Measurements from ENCODE around the gene STRBP.

STRBP gene

DNA sequence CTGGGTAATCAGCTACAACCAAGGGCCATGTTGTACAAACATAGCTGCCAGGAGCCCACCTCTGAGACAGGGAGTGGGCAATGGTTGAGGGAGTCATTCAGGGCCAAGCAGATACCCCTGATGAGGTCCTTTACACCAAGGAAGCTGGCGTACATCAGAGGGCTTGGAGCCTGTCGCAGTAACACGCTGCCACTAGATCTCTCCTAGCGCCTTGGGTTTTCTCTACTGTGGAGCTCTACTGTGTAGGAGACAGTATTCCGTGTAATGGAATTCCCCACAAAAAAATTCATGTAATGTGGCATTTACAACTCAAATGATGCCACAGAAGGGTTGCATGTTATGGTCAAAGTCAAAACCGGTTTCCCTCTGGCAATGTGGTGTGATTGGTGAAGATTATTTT is 46.2 kb upstream of the STRBP start:
- TF ChIP-seq EZH2 (IDR thresholded peaks at IDR 0.05; ENCODE audit: borderline replicate concordance, low read depth, low read length, severe bottlenecking), result no peak
- no peak for TF ChIP-seq CTCF (IDR thresholded peaks at IDR 0.05; ENCODE audit: borderline replicate concordance, extremely low read depth, low read length, poor library complexity, severe bottlenecking)
- H4K20me1 ChIP-seq (ENCODE audit: insufficient read depth, low read length), result no peaks in the 10 kb centered on the region
- H3K27ac ChIP-seq (ENCODE audit: low read length), result no peak overlapping the region
- no peak overlapping the region for H3K4me3 ChIP-seq (ENCODE audit: low read depth in 1 of 2, low read length in 2 of 2)
- peaks cover 3% of the 10 kb centered on the region for H3K27me3 ChIP-seq (ENCODE audit: insufficient read depth, low read length, poor library complexity)
- DNase-seq, result no peak
- no peaks in the 10 kb centered on the region for H3K79me2 ChIP-seq (ENCODE audit: insufficient read depth, low read length)
- no peaks in the 10 kb centered on the region for H3K9me3 ChIP-seq (ENCODE audit: insufficient read depth, low read length, severe bottlenecking)
- no peaks in the 10 kb centered on the region for H3K36me3 ChIP-seq (ENCODE audit: insufficient read depth, low read length)
- H2AFZ ChIP-seq (ENCODE audit: low read depth, low read length), result no peak overlapping the region
- no peak overlapping the region for H3K9ac ChIP-seq (ENCODE audit: low read depth, low read length)
- ATAC-seq (ENCODE audit: insufficient read depth, low read depth), result no peak
- H3K4me1 ChIP-seq (ENCODE audit: insufficient read depth, low read length), result no peaks in the 10 kb centered on the region
- H3K4me2 ChIP-seq (ENCODE audit: insufficient read depth, low read length), result no peak overlapping the region

DNA sequence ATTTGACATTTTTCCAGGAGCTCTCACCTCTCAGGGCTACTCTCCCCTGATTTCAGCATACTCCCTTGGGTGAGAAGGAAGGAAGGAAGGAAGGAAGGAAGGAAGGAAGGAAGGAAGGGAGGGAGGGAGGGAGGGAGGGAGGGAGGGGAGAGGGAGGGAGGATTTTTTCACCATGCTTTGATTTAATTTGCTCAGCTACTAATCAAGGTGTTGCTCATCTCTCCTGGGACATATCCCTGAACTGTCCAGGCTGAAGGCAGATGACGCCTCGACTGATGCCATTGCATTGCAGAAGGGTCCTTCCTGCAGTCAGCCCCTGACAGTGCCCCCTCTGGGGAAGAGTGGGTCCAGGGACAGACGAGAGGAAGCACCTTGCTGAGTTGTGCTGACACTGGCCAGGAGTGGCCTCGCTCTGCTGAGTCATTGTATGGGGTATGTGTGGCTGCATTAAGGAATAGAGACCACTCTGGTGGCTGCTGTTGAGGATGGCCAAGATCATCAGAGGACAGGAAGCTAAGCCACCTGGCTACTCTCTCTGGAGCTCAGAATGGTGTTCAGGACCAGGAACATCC is 44.0 kb upstream of the STRBP start:
- Histone ChIP-seq H3K4me2 (ENCODE audit: insufficient read depth, low read length) (no peak overlapping the region), H3K27ac (ENCODE audit: low read length) (no peak overlapping the region), H3K27me3 (ENCODE audit: insufficient read depth, low read length, poor library complexity) (no peaks in the 10 kb centered on the region), H3K36me3 (ENCODE audit: insufficient read depth, low read length) (no peaks in the 10 kb centered on the region), H4K20me1 (ENCODE audit: insufficient read depth, low read length) (no peaks in the 10 kb centered on the region), H3K4me1 (ENCODE audit: insufficient read depth, low read length) (no peaks in the 10 kb centered on the region), H3K79me2 (ENCODE audit: insufficient read depth, low read length) (no peaks in the 10 kb centered on the region), H3K4me3 (ENCODE audit: low read depth in 1 of 2, low read length in 2 of 2) (no peak overlapping the region), H3K9me3 (ENCODE audit: insufficient read depth, low read length, severe bottlenecking) (no peaks in the 10 kb centered on the region), H3K9ac (ENCODE audit: low read depth, low read length) (no peak overlapping the region), H2AFZ (ENCODE audit: low read depth, low read length) (no peak overlapping the region)
- TF ChIP-seq CTCF (IDR thresholded peaks at IDR 0.05; ENCODE audit: borderline replicate concordance, extremely low read depth, low read length, poor library complexity, severe bottlenecking), result no peak
- no peak for TF ChIP-seq EZH2 (IDR thresholded peaks at IDR 0.05; ENCODE audit: borderline replicate concordance, low read depth, low read length, severe bottlenecking)
- no peak for DNase-seq
- no peak for ATAC-seq (ENCODE audit: insufficient read depth, low read depth)

DNA sequence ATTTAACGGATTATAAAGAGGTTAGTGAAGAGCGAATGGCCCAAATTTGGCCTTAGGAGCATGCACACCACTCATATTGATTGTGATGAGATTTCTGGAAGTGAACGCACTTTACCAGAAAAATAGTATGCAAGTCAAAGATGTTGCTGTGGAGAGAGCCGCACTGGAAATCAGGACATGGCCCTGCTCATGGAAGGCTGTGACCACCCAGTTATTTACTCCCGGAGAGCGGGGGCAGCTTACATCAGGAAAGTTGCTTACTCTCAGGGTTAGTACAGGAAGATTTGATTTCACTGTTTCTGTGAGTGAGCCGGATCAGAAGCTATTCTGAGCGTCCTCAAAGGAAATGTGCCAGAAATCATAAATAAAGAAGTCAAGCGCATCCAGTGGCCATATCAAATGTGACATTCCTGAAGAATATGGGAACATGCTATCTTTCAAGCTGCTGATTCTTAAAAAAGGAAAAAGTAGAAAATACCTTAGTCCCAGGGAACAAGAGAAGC is 42.9 kb upstream of the STRBP start:
- ATAC-seq (ENCODE audit: insufficient read depth, low read depth) (no peak), DNase-seq (no peak)
- Histone ChIP-seq H3K79me2 (ENCODE audit: insufficient read depth, low read length) (no peaks in the 10 kb centered on the region), H3K4me1 (ENCODE audit: insufficient read depth, low read length) (no peaks in the 10 kb centered on the region), H3K4me3 (ENCODE audit: low read depth in 1 of 2, low read length in 2 of 2) (no peak overlapping the region), H2AFZ (ENCODE audit: low read depth, low read length) (no peak overlapping the region), H3K27me3 (ENCODE audit: insufficient read depth, low read length, poor library complexity) (no peaks in the 10 kb centered on the region), H3K9ac (ENCODE audit: low read depth, low read length) (no peak overlapping the region), H3K9me3 (ENCODE audit: insufficient read depth, low read length, severe bottlenecking) (no peaks in the 10 kb centered on the region), H4K20me1 (ENCODE audit: insufficient read depth, low read length) (no peaks in the 10 kb centered on the region), H3K36me3 (ENCODE audit: insufficient read depth, low read length) (no peaks in the 10 kb centered on the region), H3K4me2 (ENCODE audit: insufficient read depth, low read length) (no peak overlapping the region), H3K27ac (ENCODE audit: low read length) (no peak overlapping the region)
- no peak for TF ChIP-seq EZH2 (IDR thresholded peaks at IDR 0.05; ENCODE audit: borderline replicate concordance, low read depth, low read length, severe bottlenecking)
- no peak for TF ChIP-seq CTCF (IDR thresholded peaks at IDR 0.05; ENCODE audit: borderline replicate concordance, extremely low read depth, low read length, poor library complexity, severe bottlenecking)
